K562 (cell line): ENCODE data around the gene TPCN1. TPM values are rescaled to one million over a fixed set of nuclear protein-coding genes. Genes with fewer than 3 reads are reported as not detected.
A peak's percentile ranks its signal among the peaks of the same experiment; 100 is the strongest.

Experiments used
- GTF2A2 ChIP-seq: IDR thresholded peaks from 2 replicates; pipeline ENCODE4 v1.6.1; 2016; ENCODE audit warnings: mild to moderate bottlenecking, missing genetic modification characterization, missing compliant biosample characterization
- HDAC2 ChIP-seq: fragments of 450-650 bp; IDR thresholded peaks from 2 replicates; pipeline ENCODE4 v1.6.1; 2016; ENCODE audit warnings: mild to moderate bottlenecking
- MCM3 ChIP-seq: fragments of 450-650 bp; IDR thresholded peaks from 2 replicates; pipeline ENCODE4 v1.6.1; 2016
- NFE2 ChIP-seq: IDR thresholded peaks from 2 replicates; pipeline ENCODE4 v1.6.1; 2014; ENCODE audit warnings: antibody characterized with exemption, low read depth
- NR0B1 ChIP-seq: fragments of 450-650 bp; IDR thresholded peaks from one replicate; pipeline ENCODE4 v1.6.1; 2018; ENCODE audit warnings: mild to moderate bottlenecking, moderate library complexity; ENCODE audit not compliant: partially characterized antibody
- PML ChIP-seq: IDR thresholded peaks from 2 replicates; pipeline ENCODE4 v1.6.1; 2012; ENCODE audit warnings: low read length, inconsistent platforms
- POLR2AphosphoS5 ChIP-seq: IDR thresholded peaks from 2 replicates; pipeline ENCODE4 v1.6.1; 2011; ENCODE audit warnings: mild to moderate bottlenecking, low read depth, low read length, moderate library complexity; ENCODE audit not compliant: control insufficient read depth, insufficient read depth
- SNRNP70 ChIP-seq: fragments of 200-400 bp; formaldehyde crosslinking; optimal IDR thresholded peaks from 2 replicates; pipeline ENCODE3; 2017; ENCODE audit warnings: low read depth, low read length
- USF1 ChIP-seq: sonication (generic); formaldehyde crosslinking; IDR thresholded peaks from 2 replicates; pipeline ENCODE4 v1.9.0; 2022; ENCODE audit warnings: mild to moderate bottlenecking, missing genetic modification reagents
- ZNF184 ChIP-seq: sonication (generic); formaldehyde crosslinking; IDR thresholded peaks from 2 replicates; pipeline ENCODE4 v1.5.0; 2020; ENCODE audit warnings: missing genetic modification reagents
- ZNF263 ChIP-seq: sonication (generic); formaldehyde crosslinking; IDR thresholded peaks from 2 replicates; pipeline ENCODE4 v1.8.0; 2022; ENCODE audit warnings: mild to moderate bottlenecking, missing genetic modification reagents, borderline replicate concordance
- polyA plus RNA-seq, 8 experiments: library from polyadenylated mRNA; depleted of rRNA in 4 of 8; stranded (reverse) in 5 of 8; unstranded in 3 of 8; fragments of >200 nt; fragmentation: Nextera tagmentation in 2 of 8; fragmentation: Illumina TruSeq in 1 of 8; extraction: Ambion mirVana in 2 of 8; extraction: Trizol in 1 of 8; gene quantifications; 2 replicates each; pipeline versions ENCODE4 v1.2.1 to v1.2.3, GENCODE V29; 2011 to 2014; ENCODE audit warnings: inconsistent platforms in 1 of 8, missing spikeins in 1 of 8
- total RNA-seq, 7 experiments: library from RNA; depleted of rRNA in 6 of 7; stranded (reverse); fragments of >200 nt in 6 of 7; fragmentation: Illumina TruSeq in 2 of 7; extraction: Trizol in 2 of 7; gene quantifications; 2 replicates each; pipeline versions ENCODE4 v1.2.1 to v1.2.3, GENCODE V29; 2011 to 2021; ENCODE audit warnings: low replicate concordance in 1 of 7
- TF ChIP-seq, protein P1 (sequence below), 3 experiments: fragments of 200-800 bp in 1 of 3; fragments of 250-450 bp in 1 of 3; fragments of 450-650 bp in 1 of 3; sonication (Bioruptor Pico) in 1 of 3; sonication (Bioruptor generic) in 1 of 3; formaldehyde crosslinking in 1 of 3; IDR thresholded peaks; 2 replicates each; pipeline versions ENCODE4 v1.6.1 to v1.8.0; 2016 to 2022; ENCODE audit warnings: mild to moderate bottlenecking in 2 of 3, missing genetic modification characterization in 2 of 3, missing compliant biosample characterization in 1 of 3, moderate library complexity in 1 of 3
- TF ChIP-seq, protein P2 (sequence below): sonication (generic); formaldehyde crosslinking; IDR thresholded peaks from 2 replicates; pipeline ENCODE4 v1.8.0; 2023; ENCODE audit warnings: mild to moderate bottlenecking, missing genetic modification reagents
- TF ChIP-seq, protein P3 (sequence below), 2 experiments: IDR thresholded peaks in 1 of 2; conservative IDR thresholded peaks in 1 of 2; 2 replicates each; pipeline ENCODE4 v1.6.1; 2016; ENCODE audit warnings: low read depth in 2 of 2, mild to moderate bottlenecking in 1 of 2, missing compliant biosample characterization in 1 of 2, missing genetic modification characterization in 1 of 2, moderate library complexity in 1 of 2

The TPCN1 gene
- total and polyA plus RNA-seq, 9 of the 15 experiments (the other 6 are each of a cell fraction or from before 2014, with no cell fraction given), result 0.80 to 23.8 (median 7.4) TPM

- TF ChIP-seq NR0B1, result no peak
- TF ChIP-seq, protein P1, sequence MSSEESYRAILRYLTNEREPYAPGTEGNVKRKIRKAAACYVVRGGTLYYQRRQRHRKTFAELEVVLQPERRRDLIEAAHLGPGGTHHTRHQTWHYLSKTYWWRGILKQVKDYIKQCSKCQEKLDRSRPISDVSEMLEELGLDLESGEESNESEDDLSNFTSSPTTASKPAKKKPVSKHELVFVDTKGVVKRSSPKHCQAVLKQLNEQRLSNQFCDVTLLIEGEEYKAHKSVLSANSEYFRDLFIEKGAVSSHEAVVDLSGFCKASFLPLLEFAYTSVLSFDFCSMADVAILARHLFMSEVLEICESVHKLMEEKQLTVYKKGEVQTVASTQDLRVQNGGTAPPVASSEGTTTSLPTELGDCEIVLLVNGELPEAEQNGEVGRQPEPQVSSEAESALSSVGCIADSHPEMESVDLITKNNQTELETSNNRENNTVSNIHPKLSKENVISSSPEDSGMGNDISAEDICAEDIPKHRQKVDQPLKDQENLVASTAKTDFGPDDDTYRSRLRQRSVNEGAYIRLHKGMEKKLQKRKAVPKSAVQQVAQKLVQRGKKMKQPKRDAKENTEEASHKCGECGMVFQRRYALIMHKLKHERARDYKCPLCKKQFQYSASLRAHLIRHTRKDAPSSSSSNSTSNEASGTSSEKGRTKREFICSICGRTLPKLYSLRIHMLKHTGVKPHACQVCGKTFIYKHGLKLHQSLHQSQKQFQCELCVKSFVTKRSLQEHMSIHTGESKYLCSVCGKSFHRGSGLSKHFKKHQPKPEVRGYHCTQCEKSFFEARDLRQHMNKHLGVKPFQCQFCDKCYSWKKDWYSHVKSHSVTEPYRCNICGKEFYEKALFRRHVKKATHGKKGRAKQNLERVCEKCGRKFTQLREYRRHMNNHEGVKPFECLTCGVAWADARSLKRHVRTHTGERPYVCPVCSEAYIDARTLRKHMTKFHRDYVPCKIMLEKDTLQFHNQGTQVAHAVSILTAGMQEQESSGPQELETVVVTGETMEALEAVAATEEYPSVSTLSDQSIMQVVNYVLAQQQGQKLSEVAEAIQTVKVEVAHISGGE (CRISPR knock-in tag; IDR thresholded peaks at IDR 0.05), result 0 out of 6 replicates have a peak, but pooled peaks of 1 of the 3 experiments have one; percentile 39
- TF ChIP-seq GTF2A2, result no peak
- TF ChIP-seq SNRNP70, result no peak
- no peak for TF ChIP-seq ZNF263 (CRISPR knock-in tag)
- TF ChIP-seq USF1 (CRISPR knock-in tag), result peak; percentile 54; the same call in 1 of the 2 replicates
- TF ChIP-seq MCM3, result no peak
- no peak for TF ChIP-seq PML
- peak; percentile 77 for TF ChIP-seq NFE2
- no peak for TF ChIP-seq POLR2AphosphoS5
- TF ChIP-seq, protein P2, sequence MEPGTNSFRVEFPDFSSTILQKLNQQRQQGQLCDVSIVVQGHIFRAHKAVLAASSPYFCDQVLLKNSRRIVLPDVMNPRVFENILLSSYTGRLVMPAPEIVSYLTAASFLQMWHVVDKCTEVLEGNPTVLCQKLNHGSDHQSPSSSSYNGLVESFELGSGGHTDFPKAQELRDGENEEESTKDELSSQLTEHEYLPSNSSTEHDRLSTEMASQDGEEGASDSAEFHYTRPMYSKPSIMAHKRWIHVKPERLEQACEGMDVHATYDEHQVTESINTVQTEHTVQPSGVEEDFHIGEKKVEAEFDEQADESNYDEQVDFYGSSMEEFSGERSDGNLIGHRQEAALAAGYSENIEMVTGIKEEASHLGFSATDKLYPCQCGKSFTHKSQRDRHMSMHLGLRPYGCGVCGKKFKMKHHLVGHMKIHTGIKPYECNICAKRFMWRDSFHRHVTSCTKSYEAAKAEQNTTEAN (CRISPR knock-in tag), result no peak
- TF ChIP-seq ZNF184 (CRISPR knock-in tag), result no peak
- peak; percentile 46; the same call in 1 of the 2 replicates for TF ChIP-seq HDAC2
- TF ChIP-seq, protein P3, sequence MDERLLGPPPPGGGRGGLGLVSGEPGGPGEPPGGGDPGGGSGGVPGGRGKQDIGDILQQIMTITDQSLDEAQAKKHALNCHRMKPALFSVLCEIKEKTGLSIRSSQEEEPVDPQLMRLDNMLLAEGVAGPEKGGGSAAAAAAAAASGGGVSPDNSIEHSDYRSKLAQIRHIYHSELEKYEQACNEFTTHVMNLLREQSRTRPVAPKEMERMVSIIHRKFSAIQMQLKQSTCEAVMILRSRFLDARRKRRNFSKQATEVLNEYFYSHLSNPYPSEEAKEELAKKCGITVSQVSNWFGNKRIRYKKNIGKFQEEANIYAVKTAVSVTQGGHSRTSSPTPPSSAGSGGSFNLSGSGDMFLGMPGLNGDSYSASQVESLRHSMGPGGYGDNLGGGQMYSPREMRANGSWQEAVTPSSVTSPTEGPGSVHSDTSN (CRISPR knock-in tag; IDR thresholded peaks at IDR 0.05; ENCODE audit: low read depth), result no peak
- TF ChIP-seq, protein P3 (tag; conservative IDR thresholded peaks at IDR 0.05; ENCODE audit: low read depth), result no peak
Measured at GRCh38 chr12:113299619-113300237, 78.5 kb downstream of the TPCN1 start (continued).
